HepG2 (cell line): ENCODE measurements around the gene PIMREG. TPM values are rescaled to one million over a fixed set of nuclear protein-coding genes. Genes with fewer than 3 reads are reported as not detected.

Experiments used
- ATAC-seq: fragments of 200-7000 bp; cut with Tn5 transposase; 3 replicates; pipeline ENCODE4 v1.9.1; 2020; ENCODE audit warnings: mild to moderate bottlenecking, moderate library complexity
- BruUV-seq: library from RNA; stranded (reverse); fragments of 400-500 nt; replicated peaks from 2 replicates; lab custom pipeline; 2021; lab: Mats Ljungman, UMichigan
- CTCF ChIA-PET: fragments of 300-600 bp; formaldehyde crosslinking; extraction: SDS; loops from one replicate; lab custom pipeline; 2021; ENCODE audit warnings: low total read pairs, inconsistent platforms, low intra/inter-chr PET ratio; lab: Yijun Ruan, JAX
- POLR2A ChIA-PET: fragments of 350-600 bp; sonication (Branson Sonifier 250); formaldehyde crosslinking; loops from one replicate; lab custom pipeline; 2020; ENCODE audit warnings: antibody characterized with exemption, inconsistent platforms; lab: Yijun Ruan, JAX
- DNase-seq: peaks from one replicate; pipeline ENCODE4 v3.0.0-alpha.2; 2015; ENCODE audit warnings: low spot score
- FAIRE-seq: peaks from 3 replicates; lab custom pipeline; 2011; peaks lifted over from hg19 to GRCh38; lab: Jason Lieb, UNC
- H2AFZ ChIP-seq: one replicate; pipeline ENCODE4 v1.6.1; 2011; ENCODE audit warnings: low read length, inconsistent platforms
- H3K27ac ChIP-seq: fragments of 300-600 bp; 3 replicates; pipeline ENCODE4 v1.8.0; 2011; ENCODE audit warnings: mixed run types, mild to moderate bottlenecking, mixed read lengths, low read length, inconsistent platforms; ENCODE audit not compliant: insufficient read depth; ENCODE audit errors: extremely low read length
- H3K27me3 ChIP-seq, 2 experiments: fragments of 200-600 bp in 1 of 2; 2 replicates in 1 of 2; 3 replicates in 1 of 2; pipeline versions ENCODE4 v1.6.0 to v1.8.0; 2011; ENCODE audit warnings: low read length in 2 of 2, mild to moderate bottlenecking in 2 of 2, moderate library complexity in 2 of 2, inconsistent platforms in 1 of 2; ENCODE audit not compliant: insufficient read depth in 2 of 2, control insufficient read depth in 1 of 2
- H3K36me3 ChIP-seq, 2 experiments: fragments of 200-600 bp in 1 of 2; replicated peaks in 1 of 2; 2 replicates in 1 of 2; 3 replicates in 1 of 2; pipeline versions ENCODE4 v1.5.1 to v1.8.0; 2011; ENCODE audit warnings: low read length in 2 of 2, inconsistent platforms in 1 of 2; ENCODE audit not compliant: insufficient read depth in 2 of 2, control insufficient read depth in 1 of 2
- H3K4me1 ChIP-seq: 2 replicates; pipeline ENCODE4 v1.5.1; 2012; ENCODE audit warnings: low read length, inconsistent platforms; ENCODE audit not compliant: insufficient read depth
- H3K4me2 ChIP-seq: 2 replicates; pipeline ENCODE4 v1.6.0; 2011; ENCODE audit warnings: low read depth, low read length, inconsistent platforms
- H3K4me3 ChIP-seq, 3 experiments: fragments of 200-600 bp in 1 of 3; sonication (generic), shearing (Covaris generic) in 1 of 3; replicated peaks in 1 of 3; 2 replicates each; pipeline ENCODE4 v1.5.1; 2011 to 2016; ENCODE audit warnings: low read length in 3 of 3, inconsistent platforms in 2 of 3, low read depth in 2 of 3, mild to moderate bottlenecking in 2 of 3, control low read depth in 1 of 3, mixed read lengths in 1 of 3; ENCODE audit not compliant: insufficient read depth in 1 of 3
- H3K79me2 ChIP-seq: one replicate; pipeline ENCODE4 v1.6.1; 2011; ENCODE audit warnings: low read length, inconsistent platforms; ENCODE audit not compliant: insufficient read depth
- H3K9ac ChIP-seq: 2 replicates; pipeline ENCODE4 v1.6.0; 2011; ENCODE audit warnings: mild to moderate bottlenecking, low read depth, low read length, inconsistent platforms; ENCODE audit not compliant: insufficient read depth
- H3K9me3 ChIP-seq: 2 replicates; pipeline ENCODE4 v1.5.1; 2012; ENCODE audit warnings: mild to moderate bottlenecking, low read length
- H4K20me1 ChIP-seq: 2 replicates; pipeline ENCODE4 v1.6.0; 2011; ENCODE audit warnings: inconsistent platforms, mild to moderate bottlenecking, low read length, moderate library complexity; ENCODE audit not compliant: insufficient read depth
- GATA4 ChIP-seq: sonication (generic); IDR thresholded peaks from 2 replicates; pipeline ENCODE4 v1.6.1; 2016; ENCODE audit warnings: antibody characterized with exemption, low read depth, borderline replicate concordance
- HOMEZ ChIP-seq: IDR thresholded peaks from 2 replicates; pipeline ENCODE4 v1.6.1; 2016; ENCODE audit warnings: low read depth
- MXD3 ChIP-seq: IDR thresholded peaks from 2 replicates; pipeline ENCODE4 v1.6.1; 2016; ENCODE audit warnings: mild to moderate bottlenecking, missing biosample characterization, missing genetic modification reagents
- PATZ1 ChIP-seq: sonication (generic); formaldehyde crosslinking; IDR thresholded peaks from 2 replicates; pipeline ENCODE4 v1.4.0; 2020; ENCODE audit warnings: missing genetic modification reagents
- RCOR2 ChIP-seq: IDR thresholded peaks from 2 replicates; pipeline ENCODE4 v1.6.1; 2016; ENCODE audit warnings: missing biosample characterization, missing genetic modification reagents
- SMAD1 ChIP-seq: sonication (generic); formaldehyde crosslinking; IDR thresholded peaks from 2 replicates; pipeline ENCODE4 v1.4.0; 2020; ENCODE audit warnings: missing genetic modification reagents, low read depth, mild to moderate bottlenecking, borderline replicate concordance
- UBTF ChIP-seq: sonication (generic); formaldehyde crosslinking; IDR thresholded peaks from 2 replicates; pipeline ENCODE4 v1.4.0; 2020; ENCODE audit warnings: mild to moderate bottlenecking, missing genetic modification reagents
- ZNF292 ChIP-seq: sonication (generic); formaldehyde crosslinking; IDR thresholded peaks from 2 replicates; pipeline ENCODE4 v1.8.1; 2022; ENCODE audit warnings: mild to moderate bottlenecking, low read depth, missing genetic modification reagents, borderline replicate concordance
- ZNF468 ChIP-seq: sonication (generic); formaldehyde crosslinking; IDR thresholded peaks from 2 replicates; pipeline ENCODE4 v1.8.0; 2022; ENCODE audit warnings: mild to moderate bottlenecking, moderate library complexity, missing genetic modification reagents
- ZNF740 ChIP-seq: sonication (generic); formaldehyde crosslinking; IDR thresholded peaks from 2 replicates; pipeline ENCODE4 v1.4.0; 2020; ENCODE audit warnings: missing genetic modification reagents
- ZNF747 ChIP-seq: sonication (generic); formaldehyde crosslinking; IDR thresholded peaks from 2 replicates; pipeline ENCODE4 v1.8.1; 2023; ENCODE audit warnings: missing genetic modification reagents, mild to moderate bottlenecking, borderline replicate concordance
- ZNF784 ChIP-seq: sonication (generic); formaldehyde crosslinking; IDR thresholded peaks from 2 replicates; pipeline ENCODE4 v1.5.1; 2020; ENCODE audit warnings: missing genetic modification reagents, mild to moderate bottlenecking, borderline replicate concordance
- ZNF839 ChIP-seq: sonication (generic); formaldehyde crosslinking; IDR thresholded peaks from 2 replicates; pipeline ENCODE4 v1.4.0; 2020; ENCODE audit warnings: missing genetic modification reagents, mild to moderate bottlenecking, borderline replicate concordance
- WGBS: methylation state at CpG from one replicate; pipeline ENCODE4 v1.1.6; 2017; ENCODE audit warnings: low lambda C conversion rate; 5-methylcytosine and 5-hydroxymethylcytosine counted together
- in situ Hi-C: cut with HindIII; loops from 2 replicates; pipeline ENCODE4 v1.10.0; 2017; ENCODE audit warnings: low pct_unique_long_range_greater_than_20kb; ENCODE audit not compliant: extremely low pct_ligation_motif_present
- intact Hi-C: fragments of 100-400 bp; cut with micrococcal nuclease; formaldehyde crosslinking; loops from one replicate; pipeline ENCODE4 v1.10.0; 2022; ENCODE audit not compliant: unreplicated experiment
- polyA plus RNA-seq, 8 experiments: library from polyadenylated mRNA; depleted of rRNA in 3 of 8; stranded (reverse) in 7 of 8; unstranded in 1 of 8; fragments of >200 nt; fragmentation: Illumina TruSeq in 4 of 8; extraction: Trizol in 4 of 8; gene quantifications; 2 replicates each; pipeline versions ENCODE4 v1.2.1 to v1.2.3, GENCODE V29; 2011 to 2016; ENCODE audit warnings: low read depth in 4 of 8, missing spikeins in 1 of 8, mixed read lengths in 1 of 8; ENCODE audit not compliant: insufficient read depth in 1 of 8
- total RNA-seq, 5 experiments: library from RNA; depleted of rRNA; stranded (reverse); fragments of >200 nt; fragmentation: Illumina TruSeq; extraction: Trizol; gene quantifications; 2 replicates each; pipeline ENCODE4 v1.2.3, GENCODE V29; 2016; ENCODE audit warnings: low read depth in 1 of 5
- TF ChIP-seq, protein P1 (sequence below): IDR thresholded peaks from 2 replicates; pipeline ENCODE4 v1.6.1; 2016; ENCODE audit warnings: low read depth, control low read depth

The PIMREG gene
- total and polyA plus RNA-seq, 2 of the 13 experiments (the other 11 are each of a cell fraction or from before 2014, with no cell fraction given) = 15.6 to 30.3 TPM

GRCh38 chr17:6422654-6423241 is 21.5 kb upstream of the PIMREG start:
- ChIA-PET POLR2A (no interaction called here), CTCF (interaction anchor here (1.1 to 5.6 kb wide), 4 partner anchors 13 to 1174 kb away, joined by 3 to 56 read pairs (median 7); no protein-coding TSS in a partner anchor)
- Histone ChIP-seq H3K79me2 (no peaks in the 10 kb centered on the region), H3K36me3 (no peaks in the 10 kb centered on the region), H3K9me3 (no peaks in the 10 kb centered on the region), H3K4me1 (no peaks in the 10 kb centered on the region), H4K20me1 (no peaks in the 10 kb centered on the region), H3K4me2 (no peak overlapping the region), H3K4me3 (no peak overlapping the region), H3K27me3 (peaks cover 0 to 12% of the 10 kb centered on the region in 2 experiments; a peak in 1 of 5 replicates), H3K9ac (no peak overlapping the region), H3K27ac (no peak overlapping the region), H2AFZ (no peak overlapping the region)
- TF ChIP-seq ZNF468 (no peak), ZNF839 (CRISPR knock-in tag) (no peak), SMAD1 (no peak), ZNF784 (CRISPR knock-in tag) (no peak), ZNF747 (CRISPR knock-in tag) (no peak), MXD3 (CRISPR knock-in tag) (no peak), HOMEZ (CRISPR knock-in tag) (no peak), ZNF292 (CRISPR knock-in tag) (no peak), ZNF740 (CRISPR knock-in tag) (no peak), PATZ1 (CRISPR knock-in tag) (no peak), GATA4 (no peak), UBTF (CRISPR knock-in tag) (no peak), RCOR2 (CRISPR knock-in tag) (no peak)
- TF ChIP-seq, protein P1, sequence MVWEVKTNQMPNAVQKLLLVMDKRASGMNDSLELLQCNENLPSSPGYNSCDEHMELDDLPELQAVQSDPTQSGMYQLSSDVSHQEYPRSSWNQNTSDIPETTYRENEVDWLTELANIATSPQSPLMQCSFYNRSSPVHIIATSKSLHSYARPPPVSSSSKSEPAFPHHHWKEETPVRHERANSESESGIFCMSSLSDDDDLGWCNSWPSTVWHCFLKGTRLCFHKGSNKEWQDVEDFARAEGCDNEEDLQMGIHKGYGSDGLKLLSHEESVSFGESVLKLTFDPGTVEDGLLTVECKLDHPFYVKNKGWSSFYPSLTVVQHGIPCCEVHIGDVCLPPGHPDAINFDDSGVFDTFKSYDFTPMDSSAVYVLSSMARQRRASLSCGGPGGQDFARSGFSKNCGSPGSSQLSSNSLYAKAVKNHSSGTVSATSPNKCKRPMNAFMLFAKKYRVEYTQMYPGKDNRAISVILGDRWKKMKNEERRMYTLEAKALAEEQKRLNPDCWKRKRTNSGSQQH = no peak
- FAIRE-seq = no peak
- ATAC-seq = peak; percentile 32; the same call in 2 of the 3 replicates
- no peak for DNase-seq
- in situ Hi-C loops (loop anchor here (5.0 to 25.0 kb wide), 2 partner anchors 710 to 835 kb away; no protein-coding TSS in a partner anchor), intact Hi-C loops (loop anchor here (1.0 to 5.0 kb wide), 3 partner anchors 715 to 835 kb away; no protein-coding TSS in a partner anchor)
- BruUV-seq = no TSS peak
- WGBS = 15% methylated on average over 7 of the region's 13 CpGs
